Right atrium auricular region (tissue), 2 donors: ENCODE measurements around the gene SCRN2. TPM values are rescaled to one million over a fixed set of nuclear protein-coding genes. Genes with fewer than 3 reads are reported as not detected.
A peak's percentile ranks its signal among the peaks of the same experiment; 100 is the strongest.

ENCODE experiments used
- DNase-seq: peaks from one replicate; pipeline ENCODE4 v3.0.0-alpha.2; 2019; ENCODE audit warnings: low spot score
- H3K27ac ChIP-seq, 2 donors: fragments of 200-600 bp; sonication (generic); 1 replicate in 1 of 2; 2 replicates in 1 of 2; pipeline ENCODE4 v1.5.1; 2016 to 2019
- H3K27me3 ChIP-seq, 2 donors: fragments of 200-600 bp; sonication (generic); one replicate each; pipeline versions ENCODE4 v1.5.1 to v1.6.0; 2017 to 2019
- H3K36me3 ChIP-seq: fragments of 200-600 bp; sonication (generic); one replicate; pipeline ENCODE4 v1.5.1; 2016
- H3K4me1 ChIP-seq, 2 donors: fragments of 200-600 bp; sonication (generic); one replicate each; pipeline versions ENCODE4 v1.5.1 to v1.6.0; 2017 to 2019
- H3K4me3 ChIP-seq, 2 donors: fragments of 200-600 bp; sonication (generic); 1 replicate in 1 of 2; 2 replicates in 1 of 2; pipeline ENCODE4 v1.5.1; 2017 to 2019; ENCODE audit warnings: mild to moderate bottlenecking in 1 of 2, moderate library complexity in 1 of 2
- H3K9me3 ChIP-seq, 2 donors: fragments of 200-600 bp; sonication (generic); one replicate each; pipeline ENCODE4 v1.5.1; 2019
- CTCF ChIP-seq, 2 donors: fragments of 200-600 bp; sonication (generic); IDR thresholded peaks; one replicate each; pipeline ENCODE4 v1.5.1; 2019; ENCODE audit warnings: antibody characterized with exemption in 2 of 2
- total RNA-seq, 2 donors: library from RNA; depleted of rRNA; stranded (reverse); fragments of >200 nt; gene quantifications; one replicate each; pipeline ENCODE4 v1.1.0, GENCODE V29; 2016

Gene SCRN2
- total RNA-seq, 2 donors from 2014 or later, result 28.5 to 37.1 TPM

- Histone ChIP-seq H3K4me1 (peaks cover 0 to 7% of the 10 kb centered on the region in 2 donors), H3K36me3 (peaks cover 3% of the 10 kb centered on the region), H3K9me3 (no peaks in the 10 kb centered on the region), H3K4me3 (no peak overlapping the region), H3K27me3 (no peaks in the 10 kb centered on the region), H3K27ac (no peak overlapping the region)
- TF ChIP-seq CTCF (IDR thresholded peaks at IDR 0.05), result peak in 1 of 2 donors; percentile 65
- DNase-seq, result no peak
Observed at GRCh38 chr17:47802341-47803022, 38.6 kb downstream of the SCRN2 start.

GRCh38 chr17:47801906-47802305 lies 39.2 kb downstream of the SCRN2 start:
- H3K36me3 ChIP-seq, result no peaks in the 10 kb centered on the region
- no peak overlapping the region for H3K27ac ChIP-seq
- TF ChIP-seq CTCF (IDR thresholded peaks at IDR 0.05), result no peak
- no peak for DNase-seq
- peaks cover 0 to 7% of the 10 kb centered on the region in 2 donors for H3K4me1 ChIP-seq
- H3K4me3 ChIP-seq, result no peak overlapping the region
- no peaks in the 10 kb centered on the region for H3K9me3 ChIP-seq
- no peaks in the 10 kb centered on the region for H3K27me3 ChIP-seq

GRCh38 chr17:47801176-47801765 lies 39.8 kb downstream of the SCRN2 start:
- Histone ChIP-seq H3K27me3 (no peaks in the 10 kb centered on the region), H3K36me3 (no peaks in the 10 kb centered on the region), H3K9me3 (no peaks in the 10 kb centered on the region), H3K27ac (no peak overlapping the region), H3K4me3 (no peak overlapping the region), H3K4me1 (peaks cover 0 to 7% of the 10 kb centered on the region in 2 donors)
- no peak for TF ChIP-seq CTCF (IDR thresholded peaks at IDR 0.05)
- DNase-seq, result no peak

- H3K36me3 ChIP-seq, result no peaks in the 10 kb centered on the region
- H3K4me1 ChIP-seq, result peaks cover 0 to 2% of the 10 kb centered on the region in 2 donors
- no peak for DNase-seq
- H3K27me3 ChIP-seq, result no peaks in the 10 kb centered on the region
- H3K4me3 ChIP-seq, result no peak overlapping the region
- no peaks in the 10 kb centered on the region for H3K9me3 ChIP-seq
- no peak overlapping the region for H3K27ac ChIP-seq
- no peak for TF ChIP-seq CTCF (IDR thresholded peaks at IDR 0.05)
Observed at GRCh38 chr17:47800686-47801085, 40.4 kb downstream of the SCRN2 start.

GRCh38 chr17:47797797-47798196 lies 43.3 kb downstream of the SCRN2 start:
- Histone ChIP-seq H3K4me1 (no peaks in the 10 kb centered on the region), H3K27ac (no peak overlapping the region), H3K36me3 (no peaks in the 10 kb centered on the region), H3K27me3 (no peaks in the 10 kb centered on the region), H3K4me3 (no peak overlapping the region), H3K9me3 (no peaks in the 10 kb centered on the region)
- no peak for DNase-seq
- TF ChIP-seq CTCF (IDR thresholded peaks at IDR 0.05), result no peak
